Skeletal muscle tissue (tissue), 4 donors: ENCODE results near the gene DARS1. TPM values are rescaled to one million over a fixed set of nuclear protein-coding genes. Genes with fewer than 3 reads are reported as not detected.

Experiments used
- H3K27ac ChIP-seq: one replicate; pipeline ENCODE4 v1.7.0; 2013; ENCODE audit warnings: mild to moderate bottlenecking, low read depth, low read length, inconsistent platforms
- H3K27me3 ChIP-seq, 3 donors: one replicate each; pipeline ENCODE4 v1.7.0; 2013; ENCODE audit warnings: low read length in 3 of 3; ENCODE audit not compliant: control insufficient read depth in 3 of 3, insufficient read depth in 3 of 3
- H3K36me3 ChIP-seq, 3 donors: one replicate each; pipeline ENCODE4 v1.7.0; 2013; ENCODE audit warnings: low read length in 3 of 3; ENCODE audit not compliant: control insufficient read depth in 3 of 3, insufficient read depth in 3 of 3
- H3K4me1 ChIP-seq, 3 donors: one replicate each; pipeline ENCODE4 v1.7.0; 2013; ENCODE audit warnings: low read length in 3 of 3, mild to moderate bottlenecking in 3 of 3; ENCODE audit not compliant: control insufficient read depth in 3 of 3, insufficient read depth in 3 of 3
- H3K4me3 ChIP-seq, 3 donors: one replicate each; pipeline ENCODE4 v1.7.0; 2013; ENCODE audit warnings: low read length in 3 of 3
- H3K9ac ChIP-seq, 3 donors: one replicate each; pipeline ENCODE4 v1.7.0; 2013; ENCODE audit warnings: low read length in 3 of 3, mild to moderate bottlenecking in 3 of 3, moderate library complexity in 2 of 3, low read depth in 1 of 3
- H3K9me3 ChIP-seq, 3 donors: one replicate each; pipeline ENCODE4 v1.7.0; 2013; ENCODE audit warnings: low read length in 3 of 3; ENCODE audit not compliant: control insufficient read depth in 3 of 3
- total RNA-seq: library from RNA; depleted of rRNA; stranded (reverse); fragments of >200 nt; gene quantifications from one replicate; pipeline ENCODE4 v1.2.3, GENCODE V29; 2014
- donor health status: Osteomylitis.

Gene DARS1
- total RNA-seq, 1 donor from 2014 or later = 85.6 TPM

DNA sequence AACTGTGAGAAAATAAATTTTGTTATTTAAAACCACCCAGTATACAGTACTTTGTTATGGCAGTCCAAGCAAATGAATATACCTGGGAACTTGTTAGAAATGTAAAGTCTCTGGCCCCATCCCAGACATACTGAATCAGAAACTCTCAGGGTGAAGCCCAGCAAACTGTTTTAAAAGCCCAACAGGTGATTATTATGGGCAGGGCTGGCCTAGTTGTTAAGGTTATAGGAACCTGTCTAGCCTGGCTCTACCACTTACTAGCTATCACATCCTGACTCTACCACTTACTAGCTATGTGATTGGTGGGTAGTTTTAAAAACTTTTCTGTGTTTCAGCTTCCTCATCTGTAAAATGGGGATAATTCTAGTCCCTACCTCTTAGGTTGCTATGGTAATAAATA is 8.0 kb upstream of the DARS1 start:
- H3K27me3 ChIP-seq = no peaks in the 10 kb centered on the region
- H3K9me3 ChIP-seq = no peaks in the 10 kb centered on the region
- no peak overlapping the region for H3K4me3 ChIP-seq
- H3K4me1 ChIP-seq = no peaks in the 10 kb centered on the region
- no peak overlapping the region for H3K27ac ChIP-seq
- no peaks in the 10 kb centered on the region for H3K36me3 ChIP-seq
- H3K9ac ChIP-seq = no peak overlapping the region

DNA sequence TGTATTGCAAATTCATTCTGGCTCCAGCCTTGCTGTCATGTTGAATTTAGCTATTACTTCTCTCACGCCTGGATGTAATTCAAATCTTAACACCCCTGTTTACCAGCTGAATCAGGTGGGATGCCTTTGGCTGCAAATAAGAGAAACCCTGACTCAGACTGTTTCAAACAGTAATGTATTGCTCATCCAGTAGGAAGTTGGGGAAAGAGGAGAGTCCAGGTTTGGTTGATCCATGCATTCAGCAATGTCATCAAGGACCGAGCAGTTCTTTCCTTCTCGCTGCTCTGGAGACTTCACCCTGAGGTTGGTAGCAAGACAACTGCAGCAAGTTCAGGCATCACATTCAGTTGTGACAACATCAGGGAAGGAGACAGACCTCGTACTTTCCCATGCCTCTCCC is 6.4 kb upstream of the DARS1 start:
- Histone ChIP-seq H3K4me1 (no peaks in the 10 kb centered on the region), H3K9ac (no peak overlapping the region), H3K27ac (no peak overlapping the region), H3K36me3 (no peaks in the 10 kb centered on the region), H3K27me3 (no peaks in the 10 kb centered on the region), H3K9me3 (no peaks in the 10 kb centered on the region), H3K4me3 (no peak overlapping the region)

DNA sequence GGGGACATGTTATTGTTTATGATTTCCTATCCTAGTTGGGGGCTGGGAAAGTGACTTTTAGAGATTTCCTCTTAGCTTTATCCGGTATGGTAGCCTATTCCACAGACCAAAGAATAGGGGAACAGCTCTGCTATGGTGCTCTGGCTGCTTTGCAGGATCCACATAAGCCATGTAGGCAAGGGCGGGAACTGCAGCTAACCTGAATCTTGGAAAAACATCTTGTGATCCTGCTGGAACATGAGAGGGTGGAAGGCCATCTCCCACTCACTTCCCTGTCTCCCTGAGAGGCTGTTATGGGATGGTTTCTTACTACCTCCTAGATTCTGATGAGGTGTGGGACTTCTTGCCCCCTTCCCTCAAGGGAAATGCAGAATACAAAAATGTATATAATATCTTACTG is 2.0 kb upstream of the DARS1 start:
- Histone ChIP-seq H3K9ac (no peak overlapping the region), H3K36me3 (no peaks in the 10 kb centered on the region), H3K27me3 (no peaks in the 10 kb centered on the region), H3K9me3 (no peaks in the 10 kb centered on the region), H3K27ac (no peak overlapping the region), H3K4me1 (peaks cover 6 to 14% (median 11%) of the 10 kb centered on the region in 3 donors), H3K4me3 (no peak overlapping the region)

DNA sequence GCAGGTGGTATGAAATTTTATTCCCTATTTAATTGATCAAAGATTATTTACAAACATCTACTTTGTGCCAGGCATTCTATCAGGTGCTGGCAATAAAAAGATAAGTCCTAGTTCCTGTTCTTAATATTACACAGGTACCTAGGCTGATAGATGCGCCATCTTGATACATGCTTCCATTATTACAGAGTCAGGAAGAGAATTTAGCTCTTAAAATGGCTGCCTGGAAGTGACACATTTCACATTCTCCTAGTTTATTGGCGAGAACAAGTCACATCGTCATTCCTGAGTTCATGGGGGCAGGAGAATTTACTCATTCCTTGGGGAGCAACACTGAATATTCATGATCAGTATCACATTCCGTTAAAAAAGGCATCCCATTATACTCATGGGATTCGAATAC is 1.1 kb upstream of the DARS1 start:
- Histone ChIP-seq H3K27ac (peak overlapping the region; percentile 98), H3K27me3 (no peaks in the 10 kb centered on the region), H3K9me3 (no peaks in the 10 kb centered on the region), H3K4me3 (peak overlapping the region in 1 of 3 donors; percentile 94), H3K36me3 (peaks cover 0 to 3% (median 3%) of the 10 kb centered on the region in 3 donors), H3K4me1 (peaks cover 6 to 14% (median 11%) of the 10 kb centered on the region in 3 donors), H3K9ac (no peak overlapping the region)

DNA sequence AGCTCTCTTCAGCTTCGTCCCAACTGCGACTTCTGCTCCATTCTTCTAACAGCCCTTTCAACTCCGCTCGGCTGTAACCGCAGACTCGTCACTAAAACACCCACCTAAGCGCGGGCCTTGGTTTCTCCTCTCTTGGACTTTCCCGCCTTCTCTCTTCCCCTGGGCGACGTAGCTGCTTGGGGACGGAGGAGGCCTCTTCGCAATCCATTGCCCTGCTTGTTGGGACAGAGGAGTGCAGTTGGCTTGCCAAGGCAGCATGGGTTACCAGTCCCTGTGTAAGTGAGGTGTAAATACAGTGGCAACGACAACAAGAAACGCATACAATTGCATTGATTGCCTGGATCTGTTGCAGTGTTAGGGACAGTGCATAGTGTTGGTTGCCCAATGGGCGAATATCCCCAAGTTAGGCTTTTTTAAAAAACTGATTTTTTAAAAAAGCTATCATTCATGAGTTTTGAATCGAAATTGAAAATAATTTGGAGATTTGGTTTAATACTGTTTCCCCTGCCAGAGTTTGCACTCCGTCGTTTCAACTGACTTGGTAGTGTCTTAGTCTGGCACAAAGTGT is 484 bp upstream of the DARS1 start:
- Histone ChIP-seq H3K36me3 (peaks cover 3 to 8% (median 3%) of the 10 kb centered on the region in 3 donors), H3K4me3 (peak overlapping the region; percentile 94), H3K9ac (peak overlapping the region; percentile 92 to 99 (median 95)), H3K9me3 (no peaks in the 10 kb centered on the region), H3K27ac (peak overlapping the region; percentile 98), H3K4me1 (peaks cover 6 to 14% (median 11%) of the 10 kb centered on the region in 3 donors), H3K27me3 (no peaks in the 10 kb centered on the region)

DNA sequence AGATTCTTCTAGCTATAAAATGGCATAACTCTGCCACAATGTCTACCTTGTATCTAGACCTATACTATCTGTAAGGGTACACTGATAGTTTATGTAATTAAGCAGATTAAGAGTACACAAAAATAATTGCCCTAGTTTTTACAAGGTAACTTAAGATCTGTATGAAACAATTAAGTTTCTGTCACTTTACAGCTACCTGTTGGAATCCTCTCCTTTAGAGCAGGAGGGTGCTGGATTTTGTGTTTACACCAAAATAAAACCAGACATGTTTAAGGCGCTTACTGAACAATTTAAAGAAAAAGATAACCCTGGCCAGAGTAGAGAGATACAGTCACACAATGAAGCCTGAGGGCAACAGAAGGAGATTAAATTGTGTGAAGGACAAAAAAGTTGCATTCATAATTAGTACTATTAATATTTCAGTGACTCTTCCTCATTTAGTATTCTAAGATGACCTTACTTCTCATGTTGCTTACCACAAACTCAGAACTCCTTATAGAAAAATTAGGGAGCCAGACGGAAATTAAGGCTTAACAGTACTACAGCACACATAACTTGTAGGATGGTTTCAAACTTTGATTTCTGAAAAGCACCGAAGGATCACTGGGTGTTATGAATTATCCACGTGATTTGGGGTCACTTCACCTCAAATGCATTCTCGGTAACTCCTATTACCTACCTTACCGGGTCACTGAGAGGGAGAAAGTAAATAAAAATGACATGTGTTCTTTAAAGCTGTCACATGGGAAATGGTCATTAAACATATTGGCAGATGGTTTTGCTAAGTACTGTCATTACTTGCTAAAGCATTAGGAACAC is 1.0 kb downstream of the DARS1 start:
- peaks cover 7 to 20% (median 8%) of the 10 kb centered on the region in 3 donors for H3K36me3 ChIP-seq
- peaks cover 6 to 14% (median 11%) of the 10 kb centered on the region in 3 donors for H3K4me1 ChIP-seq
- no peaks in the 10 kb centered on the region for H3K9me3 ChIP-seq
- no peaks in the 10 kb centered on the region for H3K27me3 ChIP-seq
- peak overlapping the region; percentile 95 to 99 (median 97) for H3K9ac ChIP-seq
- H3K27ac ChIP-seq = peak overlapping the region; percentile 98
- peak overlapping the region; percentile 94 for H3K4me3 ChIP-seq

DNA sequence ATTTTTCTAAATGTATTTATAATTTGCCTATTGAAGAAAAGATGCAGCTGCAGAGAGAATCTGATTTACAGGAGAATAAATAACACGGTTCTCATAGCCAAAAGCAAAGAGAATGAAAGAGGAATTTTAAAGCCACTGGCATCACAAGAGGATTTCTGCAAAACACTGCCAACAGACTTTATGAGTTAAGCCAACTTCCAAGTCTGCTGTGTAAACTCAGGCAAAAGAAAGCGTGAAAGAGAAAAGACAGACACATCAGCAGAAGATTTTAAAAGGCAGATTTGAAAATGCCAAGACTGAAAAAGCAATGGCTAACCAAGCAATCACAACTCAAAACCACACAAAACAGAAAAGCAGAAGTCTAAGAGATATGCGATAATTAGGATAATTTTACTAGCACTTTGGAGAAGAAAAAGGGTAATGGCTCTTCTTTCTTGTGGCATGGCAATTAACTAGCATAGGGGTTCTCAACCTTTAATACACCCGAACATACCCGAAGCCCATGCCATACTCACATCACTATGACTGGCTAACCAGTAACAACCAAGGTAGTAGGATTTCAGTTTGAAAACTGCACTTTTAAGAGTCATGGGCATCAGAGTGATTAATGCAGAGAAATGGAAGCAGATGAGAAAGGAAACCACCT is 4.9 kb downstream of the DARS1 start:
- no peak overlapping the region for H3K9ac ChIP-seq
- H3K4me3 ChIP-seq = no peak overlapping the region
- H3K9me3 ChIP-seq = no peaks in the 10 kb centered on the region
- H3K4me1 ChIP-seq = peaks cover 3 to 11% (median 10%) of the 10 kb centered on the region in 3 donors
- H3K27ac ChIP-seq = no peak overlapping the region
- H3K36me3 ChIP-seq = peaks cover 16 to 30% (median 24%) of the 10 kb centered on the region in 3 donors
- H3K27me3 ChIP-seq = no peaks in the 10 kb centered on the region

DNA sequence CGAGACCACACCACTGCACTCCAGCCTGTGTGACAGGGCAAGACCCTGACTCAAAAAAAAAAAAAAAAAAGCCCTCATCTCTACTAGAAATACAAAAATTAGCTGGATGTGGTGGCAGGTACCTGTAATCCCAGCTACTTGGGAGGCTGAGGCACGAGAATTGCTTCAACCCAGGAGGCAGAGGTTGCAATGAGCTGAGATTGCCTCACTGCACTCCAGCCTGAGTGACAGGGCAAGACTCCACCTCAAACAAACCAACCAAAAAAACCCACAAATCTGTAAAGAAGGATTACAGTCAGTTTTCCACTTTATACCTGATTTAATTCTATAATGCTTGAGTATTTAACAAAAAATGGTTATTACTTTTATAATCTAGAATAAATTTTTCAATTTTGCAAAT is 9.7 kb downstream of the DARS1 start:
- Histone ChIP-seq H3K36me3 (peaks cover 14 to 24% (median 24%) of the 10 kb centered on the region in 3 donors), H3K9me3 (no peaks in the 10 kb centered on the region), H3K27ac (no peak overlapping the region), H3K27me3 (no peaks in the 10 kb centered on the region), H3K4me3 (no peak overlapping the region), H3K4me1 (no peaks in the 10 kb centered on the region), H3K9ac (no peak overlapping the region)

DNA sequence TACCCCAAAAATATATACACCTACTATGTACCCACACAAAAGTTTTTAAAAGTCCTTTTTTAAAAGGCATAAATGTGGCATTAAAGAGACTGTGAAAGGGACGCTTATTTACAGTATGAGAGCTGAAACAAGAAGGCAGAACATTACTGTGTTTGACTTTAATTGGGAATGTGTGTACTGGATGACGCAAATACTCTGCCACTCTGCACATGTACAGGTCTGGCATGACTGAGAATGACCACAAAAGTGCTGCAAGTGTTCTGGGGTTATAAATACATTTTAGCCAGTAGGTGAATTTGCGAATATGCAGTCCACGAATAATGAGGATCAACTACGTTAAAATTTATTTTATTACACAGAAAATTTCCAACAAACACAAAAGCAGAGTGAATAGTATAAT is 11.4 kb downstream of the DARS1 start:
- H3K36me3 ChIP-seq = peaks cover 9 to 18% (median 15%) of the 10 kb centered on the region in 3 donors
- no peak overlapping the region for H3K4me3 ChIP-seq
- no peaks in the 10 kb centered on the region for H3K27me3 ChIP-seq
- H3K27ac ChIP-seq = no peak overlapping the region
- no peaks in the 10 kb centered on the region for H3K9me3 ChIP-seq
- H3K4me1 ChIP-seq = peaks cover 0 to 4% (median 4%) of the 10 kb centered on the region in 3 donors
- H3K9ac ChIP-seq = no peak overlapping the region
